ENCODE measurements around the gene LRRC2. TPM values are rescaled to one million over a fixed set of nuclear protein-coding genes. Genes with fewer than 3 reads are reported as not detected.

The LRRC2 gene
- total and polyA plus RNA-seq, 2 of the 13 experiments (the other 11 are each of a cell fraction or from before 2014, with no cell fraction given): 0.27 to 0.58 TPM

DNA sequence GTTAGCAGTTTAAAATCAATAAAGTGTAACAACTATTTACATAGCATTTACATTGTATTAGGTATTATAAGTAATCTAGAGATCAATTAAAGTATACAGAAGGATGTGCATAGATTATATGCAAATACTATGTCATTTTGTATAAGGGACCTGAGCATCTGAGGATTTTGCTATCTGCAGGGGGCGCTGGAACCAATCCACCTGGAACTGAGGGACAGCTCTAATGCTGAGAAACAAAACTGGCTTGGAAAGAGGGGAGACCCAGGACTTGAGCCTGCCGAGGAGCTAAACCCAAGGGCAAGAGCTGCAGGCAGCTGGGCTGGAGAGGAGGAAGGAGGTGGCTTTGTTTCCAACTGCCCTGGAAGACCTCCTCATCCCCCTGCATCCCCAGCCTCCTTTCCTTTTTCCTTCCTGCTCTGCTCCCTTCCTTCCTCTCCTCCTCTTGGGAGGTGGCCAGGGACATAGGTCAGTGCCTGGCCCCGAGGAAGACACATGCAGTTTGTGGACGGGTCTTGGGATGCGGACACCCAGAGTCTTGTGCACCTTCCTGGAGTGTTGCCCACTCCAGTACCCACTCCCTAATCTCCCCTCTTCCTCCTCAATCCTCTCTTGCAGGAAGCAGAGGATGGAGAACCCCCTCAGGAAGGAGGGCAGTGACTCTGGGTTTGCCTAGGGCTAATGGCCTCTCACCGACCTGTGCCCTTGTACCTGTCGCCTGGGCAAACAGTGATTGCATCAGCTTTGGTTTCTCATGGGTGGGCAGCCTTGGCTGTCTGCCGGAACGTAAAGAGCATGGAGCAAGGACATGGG lies 69.2 kb downstream of the LRRC2 start (continued):
- TF ChIP-seq, protein P1, sequence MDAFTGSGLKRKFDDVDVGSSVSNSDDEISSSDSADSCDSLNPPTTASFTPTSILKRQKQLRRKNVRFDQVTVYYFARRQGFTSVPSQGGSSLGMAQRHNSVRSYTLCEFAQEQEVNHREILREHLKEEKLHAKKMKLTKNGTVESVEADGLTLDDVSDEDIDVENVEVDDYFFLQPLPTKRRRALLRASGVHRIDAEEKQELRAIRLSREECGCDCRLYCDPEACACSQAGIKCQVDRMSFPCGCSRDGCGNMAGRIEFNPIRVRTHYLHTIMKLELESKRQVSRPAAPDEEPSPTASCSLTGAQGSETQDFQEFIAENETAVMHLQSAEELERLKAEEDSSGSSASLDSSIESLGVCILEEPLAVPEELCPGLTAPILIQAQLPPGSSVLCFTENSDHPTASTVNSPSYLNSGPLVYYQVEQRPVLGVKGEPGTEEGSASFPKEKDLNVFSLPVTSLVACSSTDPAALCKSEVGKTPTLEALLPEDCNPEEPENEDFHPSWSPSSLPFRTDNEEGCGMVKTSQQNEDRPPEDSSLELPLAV (CRISPR knock-in tag; conservative IDR thresholded peaks at IDR 0.05; ENCODE audit: low read depth): no peak

DNA sequence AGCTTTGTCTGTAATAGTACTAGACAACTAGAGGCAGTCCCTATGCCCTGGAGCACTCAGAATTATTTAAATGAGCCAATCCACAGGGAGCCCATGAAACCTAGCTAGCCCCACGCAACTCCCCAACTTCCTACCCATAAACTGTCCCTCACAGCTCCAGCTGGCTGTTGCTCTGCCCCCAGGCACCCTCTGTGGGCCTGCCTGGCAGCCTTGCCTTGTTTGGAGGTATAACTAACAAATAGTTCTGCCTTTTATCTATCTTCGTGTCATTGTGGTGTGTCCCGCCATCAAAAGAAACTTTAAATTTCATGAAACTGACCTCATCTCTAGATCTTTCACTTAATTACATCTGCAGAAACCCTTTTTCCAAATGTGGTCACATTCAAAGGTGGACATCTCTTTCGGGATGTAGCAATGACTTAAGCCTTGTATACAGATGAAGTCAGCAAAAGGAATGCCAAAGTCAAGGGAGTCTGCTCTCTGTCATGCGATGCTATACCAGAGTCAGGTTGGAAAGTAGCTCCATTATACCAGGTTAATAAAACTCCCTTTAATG lies 70.1 kb downstream of the LRRC2 start:
- ATAC-seq (no peak), DNase-seq (ENCODE audit: low spot score) (no peak), FAIRE-seq (no peak)
- in situ Hi-C loops (cut with HindIII; ENCODE audit: extremely low pct_ligation_motif_present, low pct_unique_long_range_greater_than_20kb) (no loop called here), intact Hi-C loops (cut with micrococcal nuclease; ENCODE audit: unreplicated experiment) (no loop called here)
- 39% methylated on average over 5 of the region's 5 CpGs for WGBS (ENCODE audit: low lambda C conversion rate)
- Histone ChIP-seq H3K36me3 (replicated peaks in 1 of 2; ENCODE audit: control insufficient read depth in 1 of 2, insufficient read depth in 2 of 2, low read length in 2 of 2) (no peaks in the 10 kb centered on the region), H3K79me2 (ENCODE audit: insufficient read depth, low read length) (no peaks in the 10 kb centered on the region), H3K27ac (ENCODE audit: extremely low read length, insufficient read depth, low read length) (no peak overlapping the region), H3K9me3 (ENCODE audit: low read length) (no peaks in the 10 kb centered on the region), H3K9ac (ENCODE audit: insufficient read depth, low read depth, low read length) (no peak overlapping the region), H2AFZ (ENCODE audit: low read length) (no peak overlapping the region), H3K27me3 (ENCODE audit: control insufficient read depth in 1 of 2, insufficient read depth in 2 of 2, low read length in 2 of 2) (peaks cover 0 to 1% of the 10 kb centered on the region in 2 experiments; a peak in 2 of 5 replicates), H3K4me3 (replicated peaks in 1 of 3; ENCODE audit: insufficient read depth in 1 of 3, low read depth in 2 of 3, low read length in 3 of 3) (no peak overlapping the region), H3K4me1 (ENCODE audit: insufficient read depth, low read length) (peaks cover 13% of the 10 kb centered on the region), H4K20me1 (ENCODE audit: insufficient read depth, low read length) (0 out of 2 replicates have a peak, but pooled peaks cover 3% of the 10 kb centered on the region), H3K4me2 (ENCODE audit: low read depth, low read length) (no peak overlapping the region)
- POLR2A ChIA-PET: no interaction called here
- CTCF ChIA-PET (ENCODE audit: low intra/inter-chr PET ratio, low total read pairs): no interaction called here
- no TSS peak for BruUV-seq (replicated peaks)
- TF ChIP-seq HDAC1 (CRISPR knock-in tag; IDR thresholded peaks at IDR 0.05): no peak
- TF ChIP-seq MEIS2 (CRISPR knock-in tag; IDR thresholded peaks at IDR 0.05): no peak
- no peak for TF ChIP-seq ZNF556 (CRISPR knock-in tag; IDR thresholded peaks at IDR 0.05; ENCODE audit: borderline replicate concordance)
- no peak for TF ChIP-seq STAG1 (CRISPR knock-in tag; IDR thresholded peaks at IDR 0.05)
- no peak for TF ChIP-seq AGO2 (optimal IDR thresholded peaks at IDR 0.05; ENCODE audit: low read depth, low read length)
- TF ChIP-seq GLI4 (CRISPR knock-in tag; IDR thresholded peaks at IDR 0.05; ENCODE audit: borderline replicate concordance): no peak
- TF ChIP-seq SOX13 (IDR thresholded peaks at IDR 0.05): no peak
- no peak for TF ChIP-seq SOX13 (CRISPR knock-in tag; conservative IDR thresholded peaks at IDR 0.05 in 1 of 2, IDR thresholded peaks at IDR 0.05 in 1 of 2)
- TF ChIP-seq, protein P2, sequence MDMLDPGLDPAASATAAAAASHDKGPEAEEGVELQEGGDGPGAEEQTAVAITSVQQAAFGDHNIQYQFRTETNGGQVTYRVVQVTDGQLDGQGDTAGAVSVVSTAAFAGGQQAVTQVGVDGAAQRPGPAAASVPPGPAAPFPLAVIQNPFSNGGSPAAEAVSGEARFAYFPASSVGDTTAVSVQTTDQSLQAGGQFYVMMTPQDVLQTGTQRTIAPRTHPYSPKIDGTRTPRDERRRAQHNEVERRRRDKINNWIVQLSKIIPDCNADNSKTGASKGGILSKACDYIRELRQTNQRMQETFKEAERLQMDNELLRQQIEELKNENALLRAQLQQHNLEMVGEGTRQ (IDR thresholded peaks at IDR 0.05; ENCODE audit: low read depth, low read length): no peak
- TF ChIP-seq, protein P2 (CRISPR knock-in tag; IDR thresholded peaks at IDR 0.05; ENCODE audit: borderline replicate concordance): no peak
- TF ChIP-seq HMG20B (CRISPR knock-in tag; conservative IDR thresholded peaks at IDR 0.05): no peak
- TF ChIP-seq, protein P3, sequence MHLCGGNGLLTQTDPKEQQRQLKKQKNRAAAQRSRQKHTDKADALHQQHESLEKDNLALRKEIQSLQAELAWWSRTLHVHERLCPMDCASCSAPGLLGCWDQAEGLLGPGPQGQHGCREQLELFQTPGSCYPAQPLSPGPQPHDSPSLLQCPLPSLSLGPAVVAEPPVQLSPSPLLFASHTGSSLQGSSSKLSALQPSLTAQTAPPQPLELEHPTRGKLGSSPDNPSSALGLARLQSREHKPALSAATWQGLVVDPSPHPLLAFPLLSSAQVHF (CRISPR knock-in tag; IDR thresholded peaks at IDR 0.05): no peak
- TF ChIP-seq ZNF546 (CRISPR knock-in tag; conservative IDR thresholded peaks at IDR 0.05): no peak
- no peak for TF ChIP-seq ZNF816 (CRISPR knock-in tag; IDR thresholded peaks at IDR 0.05; ENCODE audit: borderline replicate concordance)

All from HepG2 (cell line).